Measurements from ENCODE around the gene TPPP. TPM values are rescaled to one million over a fixed set of nuclear protein-coding genes. Genes with fewer than 3 reads are reported as not detected.
"Not testable (repeated sequence)": the region's sequence is repeated elsewhere in the genome, so short reads cannot be mapped to it uniquely, and the experiment has no call there.

TPPP gene
- polyA plus RNA-seq, 1 donor (not counting 4 experiments of a cell fraction or from before 2014, with no cell fraction given), result 0.88 TPM

GRCh38 chr5:633501-633955 is 59.6 kb downstream of the TPPP start:
- Histone ChIP-seq H3K27ac (ENCODE audit: control insufficient read depth, insufficient read depth, low read length) (no peak overlapping the region), H4K20me1 (ENCODE audit: control insufficient read depth, extremely low read depth, insufficient read depth, low read length) (no peaks in the 10 kb centered on the region), H2AFZ (ENCODE audit: control insufficient read depth, low read length) (no peak overlapping the region), H3K9ac (ENCODE audit: control insufficient read depth, extremely low read depth, insufficient read depth, low read length) (no peak overlapping the region), H3K9me3 (ENCODE audit: control insufficient read depth, low read depth, low read length) (no peaks in the 10 kb centered on the region), H3K9me1 (ENCODE audit: control insufficient read depth, extremely low read depth, insufficient read depth, low read length) (no peaks in the 10 kb centered on the region), H3K36me3 (ENCODE audit: control insufficient read depth in 2 of 2, extremely low read depth in 1 of 2, insufficient read depth in 2 of 2, low read length in 2 of 2) (peaks cover 9 to 37% of the 10 kb centered on the region in 2 experiments), H3K27me3 (ENCODE audit: control insufficient read depth, extremely low read depth, insufficient read depth, low read length) (no peaks in the 10 kb centered on the region), H3K4me1 (ENCODE audit: control insufficient read depth, extremely low read depth, insufficient read depth, low read length) (no peaks in the 10 kb centered on the region), H3K79me2 (ENCODE audit: control insufficient read depth, insufficient read depth, low read length) (no peaks in the 10 kb centered on the region), H3K4me3 (ENCODE audit: control insufficient read depth in 2 of 3, extremely low read depth in 1 of 3, insufficient read depth in 2 of 3, low read depth in 1 of 3, low read length in 3 of 3) (no peak overlapping the region), H3K4me2 (ENCODE audit: control insufficient read depth, extremely low read depth, insufficient read depth, low read depth, low read length) (no peak overlapping the region)
- DNase-seq (ENCODE audit: low read depth, low spot score), result no peak
- no peak for TF ChIP-seq CTCF (optimal IDR thresholded peaks at IDR 0.05 in 1 of 3, IDR thresholded peaks at IDR 0.05 in 1 of 3, conservative IDR thresholded peaks at IDR 0.05 in 1 of 3; ENCODE audit: extremely low read depth in 1 of 3, insufficient read depth in 2 of 3, low read length in 3 of 3)
- no peak for TF ChIP-seq EZH2 (IDR thresholded peaks at IDR 0.05; ENCODE audit: low read length)
- no peak for FAIRE-seq
- dilution Hi-C loops (cut with MboI; ENCODE audit: extremely low pct_ligation_motif_present, low sequenced_read_pairs), result no loop called here

GRCh38 chr5:628351-629205 is 64.6 kb downstream of the TPPP start:
- H3K9me1 ChIP-seq (ENCODE audit: control insufficient read depth, extremely low read depth, insufficient read depth, low read length); H3K4me2 ChIP-seq (ENCODE audit: control insufficient read depth, extremely low read depth, insufficient read depth, low read depth, low read length); dilution Hi-C loops (cut with MboI; ENCODE audit: extremely low pct_ligation_motif_present, low sequenced_read_pairs); H3K4me1 ChIP-seq (ENCODE audit: control insufficient read depth, extremely low read depth, insufficient read depth, low read length); H3K9me3 ChIP-seq (ENCODE audit: control insufficient read depth, low read depth, low read length); FAIRE-seq; H3K27ac ChIP-seq (ENCODE audit: control insufficient read depth, insufficient read depth, low read length); H3K9ac ChIP-seq (ENCODE audit: control insufficient read depth, extremely low read depth, insufficient read depth, low read length); H2AFZ ChIP-seq (ENCODE audit: control insufficient read depth, low read length); H3K4me3 ChIP-seq (ENCODE audit: control insufficient read depth in 2 of 3, extremely low read depth in 1 of 3, insufficient read depth in 2 of 3, low read depth in 1 of 3, low read length in 3 of 3); H3K79me2 ChIP-seq (ENCODE audit: control insufficient read depth, insufficient read depth, low read length); DNase-seq (ENCODE audit: low read depth, low spot score); H3K27me3 ChIP-seq (ENCODE audit: control insufficient read depth, extremely low read depth, insufficient read depth, low read length); H4K20me1 ChIP-seq (ENCODE audit: control insufficient read depth, extremely low read depth, insufficient read depth, low read length): not testable (repeated sequence)
- H3K36me3 ChIP-seq (ENCODE audit: control insufficient read depth in 2 of 2, extremely low read depth in 1 of 2, insufficient read depth in 2 of 2, low read length in 2 of 2), result peaks cover 6 to 11% of the 10 kb centered on the region in 2 experiments

Data from keratinocyte (primary cell).